ENCODE data around the gene TMEM176A.

TMEM176A gene

GRCh38 chr7:150756166-150756565 is 44.4 kb upstream of the TMEM176A start:
- Histone ChIP-seq H3K27me3 (ENCODE audit: insufficient read depth, poor library complexity, severe bottlenecking) (no peaks in the 10 kb centered on the region), H3K27ac (replicated peaks) (no peak overlapping the region), H3K4me3 (replicated peaks; ENCODE audit: insufficient read depth, low read length) (no peak overlapping the region)
- no peak for DNase-seq (ENCODE audit: low read depth in 1 of 2, low spot score in 1 of 2)
- TF ChIP-seq SPI1 (IDR thresholded peaks at IDR 0.05; ENCODE audit: borderline replicate concordance, low read depth) = no peak
- TF ChIP-seq REST (IDR thresholded peaks at IDR 0.05; ENCODE audit: insufficient replicate concordance, low read depth) = no peak
- TF ChIP-seq POLR2AphosphoS5 (IDR thresholded peaks at IDR 0.05; ENCODE audit: low read depth) = no peak
- TF ChIP-seq GABPA (IDR thresholded peaks at IDR 0.05; ENCODE audit: low read depth) = no peak
- TF ChIP-seq CTCF (IDR thresholded peaks at IDR 0.05; ENCODE audit: insufficient read depth, low read length) = no peak

- peak in 1 of 2 experiments; percentile 18 for DNase-seq (ENCODE audit: low read depth in 1 of 2, low spot score in 1 of 2)
- H3K27ac ChIP-seq (replicated peaks) = no peak overlapping the region
- H3K27me3 ChIP-seq (ENCODE audit: insufficient read depth, poor library complexity, severe bottlenecking) = no peaks in the 10 kb centered on the region
- H3K4me3 ChIP-seq (replicated peaks; ENCODE audit: insufficient read depth, low read length) = no peak overlapping the region
- TF ChIP-seq SPI1 (IDR thresholded peaks at IDR 0.05; ENCODE audit: borderline replicate concordance, low read depth) (no peak), POLR2AphosphoS5 (IDR thresholded peaks at IDR 0.05; ENCODE audit: low read depth) (no peak), CTCF (IDR thresholded peaks at IDR 0.05; ENCODE audit: insufficient read depth, low read length) (peak; percentile 17), GABPA (IDR thresholded peaks at IDR 0.05; ENCODE audit: low read depth) (no peak), REST (IDR thresholded peaks at IDR 0.05; ENCODE audit: insufficient replicate concordance, low read depth) (no peak)
Measured at GRCh38 chr7:150756858-150757257, 43.7 kb upstream of the TMEM176A start.

DNA sequence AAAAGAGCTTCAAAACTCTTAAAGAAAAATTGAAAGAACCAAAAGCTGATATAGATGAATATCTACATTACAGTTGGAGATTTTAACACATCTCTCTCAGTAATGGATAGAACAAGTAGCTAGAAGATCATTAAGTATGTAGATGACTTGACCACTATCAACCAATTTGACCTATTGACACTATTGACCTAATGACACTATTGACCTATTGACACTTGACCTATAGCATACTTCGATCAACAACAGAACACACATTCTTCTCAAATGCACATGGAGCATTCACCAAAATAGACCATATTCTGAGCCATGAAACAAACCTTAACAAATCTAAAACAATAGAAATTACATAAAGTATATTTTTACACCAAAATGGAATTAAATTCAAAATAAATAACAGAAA is 41.1 kb upstream of the TMEM176A start:
- DNase-seq (ENCODE audit: low read depth in 1 of 2, low spot score in 1 of 2) = no peak
- Histone ChIP-seq H3K27ac (replicated peaks) (no peak overlapping the region), H3K27me3 (ENCODE audit: insufficient read depth, poor library complexity, severe bottlenecking) (no peaks in the 10 kb centered on the region), H3K4me3 (replicated peaks; ENCODE audit: insufficient read depth, low read length) (no peak overlapping the region)
- TF ChIP-seq SPI1 (IDR thresholded peaks at IDR 0.05; ENCODE audit: borderline replicate concordance, low read depth) (no peak), REST (IDR thresholded peaks at IDR 0.05; ENCODE audit: insufficient replicate concordance, low read depth) (no peak), CTCF (IDR thresholded peaks at IDR 0.05; ENCODE audit: insufficient read depth, low read length) (no peak), GABPA (IDR thresholded peaks at IDR 0.05; ENCODE audit: low read depth) (no peak), POLR2AphosphoS5 (IDR thresholded peaks at IDR 0.05; ENCODE audit: low read depth) (no peak)

All from HL-60 (cell line).